ENCODE results near the gene RTL3.

Gene RTL3

GRCh38 chrX:78624426-78624825, 34.7 kb downstream of the RTL3 start:
- Histone ChIP-seq H3K4me3 (no peak overlapping the region), H3K27ac (no peak overlapping the region)

- Histone ChIP-seq H3K27ac (no peak overlapping the region), H3K4me3 (no peak overlapping the region)
Observed at GRCh38 chrX:78622831-78623230, 36.3 kb downstream of the RTL3 start.

GRCh38 chrX:78619834-78620233, 39.3 kb downstream of the RTL3 start:
- no peak overlapping the region for H3K27ac ChIP-seq
- no peak overlapping the region for H3K4me3 ChIP-seq

- H3K4me3 ChIP-seq: no peak overlapping the region
- H3K27ac ChIP-seq: no peak overlapping the region
Observed at GRCh38 chrX:78618987-78619386, 40.1 kb downstream of the RTL3 start.

GRCh38 chrX:78614264-78614663, 44.9 kb downstream of the RTL3 start:
- Histone ChIP-seq H3K27ac (no peak overlapping the region), H3K4me3 (no peak overlapping the region)
